ENCODE results near the gene COCH.

DNA sequence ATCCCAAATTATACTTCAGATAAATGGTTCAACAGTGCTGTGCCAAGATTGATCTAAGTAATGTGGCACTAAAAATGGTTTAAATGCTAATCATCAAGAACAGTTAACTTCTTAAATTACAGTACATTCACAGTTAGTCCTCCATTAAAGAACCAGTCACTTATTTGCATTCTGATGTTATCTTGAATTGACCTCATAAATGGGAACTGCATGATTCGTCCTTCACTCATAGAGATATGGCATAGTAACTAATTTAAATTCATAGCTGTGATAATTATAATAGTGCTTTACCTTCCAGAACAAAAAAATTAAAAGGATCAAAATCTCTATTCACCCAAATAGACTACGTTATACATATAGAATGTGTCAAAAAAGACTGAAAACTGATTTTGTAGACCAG, 61.1 kb downstream of the COCH start:
- no peak for TF ChIP-seq EZH2 (IDR thresholded peaks at IDR 0.05; ENCODE audit: borderline replicate concordance, low read length)
- TF ChIP-seq, protein P1, sequence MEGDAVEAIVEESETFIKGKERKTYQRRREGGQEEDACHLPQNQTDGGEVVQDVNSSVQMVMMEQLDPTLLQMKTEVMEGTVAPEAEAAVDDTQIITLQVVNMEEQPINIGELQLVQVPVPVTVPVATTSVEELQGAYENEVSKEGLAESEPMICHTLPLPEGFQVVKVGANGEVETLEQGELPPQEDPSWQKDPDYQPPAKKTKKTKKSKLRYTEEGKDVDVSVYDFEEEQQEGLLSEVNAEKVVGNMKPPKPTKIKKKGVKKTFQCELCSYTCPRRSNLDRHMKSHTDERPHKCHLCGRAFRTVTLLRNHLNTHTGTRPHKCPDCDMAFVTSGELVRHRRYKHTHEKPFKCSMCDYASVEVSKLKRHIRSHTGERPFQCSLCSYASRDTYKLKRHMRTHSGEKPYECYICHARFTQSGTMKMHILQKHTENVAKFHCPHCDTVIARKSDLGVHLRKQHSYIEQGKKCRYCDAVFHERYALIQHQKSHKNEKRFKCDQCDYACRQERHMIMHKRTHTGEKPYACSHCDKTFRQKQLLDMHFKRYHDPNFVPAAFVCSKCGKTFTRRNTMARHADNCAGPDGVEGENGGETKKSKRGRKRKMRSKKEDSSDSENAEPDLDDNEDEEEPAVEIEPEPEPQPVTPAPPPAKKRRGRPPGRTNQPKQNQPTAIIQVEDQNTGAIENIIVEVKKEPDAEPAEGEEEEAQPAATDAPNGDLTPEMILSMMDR (IDR thresholded peaks at IDR 0.05; ENCODE audit: low read length) = no peak

All from OCI-LY1 (cell line).